Type B pancreatic cell (in vitro differentiated cells): Measurements from ENCODE around the gene GRHL3. TPM values are rescaled to one million over a fixed set of nuclear protein-coding genes. Genes with fewer than 3 reads are reported as not detected.

ENCODE experiments used
- DNase-seq: peaks from one replicate; pipeline ENCODE4 v3.0.0; 2021; ENCODE audit warnings: mixed read lengths; ENCODE audit not compliant: unreplicated experiment; ENCODE audit errors: extremely low spot score
- H3K27ac Mint-ChIP-seq: 2 replicates; pipeline ENCODE4 v1.8.0; 2021; ENCODE audit warnings: mild to moderate bottlenecking, mixed read lengths
- H3K27me3 Mint-ChIP-seq: 2 replicates; pipeline ENCODE4 v1.8.0; 2021; ENCODE audit warnings: mixed read lengths
- H3K36me3 Mint-ChIP-seq: 2 replicates; pipeline ENCODE4 v1.8.0; 2021; ENCODE audit warnings: mixed read lengths
- H3K4me1 Mint-ChIP-seq: one replicate; pipeline ENCODE4 v1.8.0; 2021; ENCODE audit warnings: mixed read lengths; ENCODE audit not compliant: unreplicated experiment
- H3K4me3 Mint-ChIP-seq: 2 replicates; pipeline ENCODE4 v1.8.0; 2021; ENCODE audit warnings: mild to moderate bottlenecking, mixed read lengths
- H3K9me3 Mint-ChIP-seq: 2 replicates; pipeline ENCODE4 v1.8.0; 2021; ENCODE audit warnings: mixed read lengths
- total RNA-seq: library from RNA; stranded (reverse); gene quantifications from 2 replicates; pipeline ENCODE4 v1.2.1, GENCODE V29; 2021; ENCODE audit warnings: low replicate concordance
- TF ChIP-seq, protein P1 (sequence below): fragments of 200-600 bp; sonication (generic); conservative IDR thresholded peaks from 2 replicates; pipeline ENCODE4 v1.5.0; 2021; ENCODE audit warnings: antibody characterized with exemption, mild to moderate bottlenecking

Gene GRHL3
- total RNA-seq, 1 donor from 2014 or later, result 70.6 TPM

GRCh38 chr1:24382165-24382577 is 63.0 kb downstream of the GRHL3 start:
- Mint-ChIP-seq H3K4me3 (no peak overlapping the region), H3K9me3 (no peaks in the 10 kb centered on the region), H3K27me3 (no peaks in the 10 kb centered on the region)

GRCh38 chr1:24383381-24383940 is 64.3 kb downstream of the GRHL3 start:
- no peaks in the 10 kb centered on the region for H3K27me3 Mint-ChIP-seq
- peaks cover 14% of the 10 kb centered on the region for H3K36me3 Mint-ChIP-seq

More at GRCh38 chr1:24382165-24382577, 63.0 kb downstream of the GRHL3 start:
- H3K4me1 Mint-ChIP-seq, result peaks cover 32% of the 10 kb centered on the region
- TF ChIP-seq, protein P1, sequence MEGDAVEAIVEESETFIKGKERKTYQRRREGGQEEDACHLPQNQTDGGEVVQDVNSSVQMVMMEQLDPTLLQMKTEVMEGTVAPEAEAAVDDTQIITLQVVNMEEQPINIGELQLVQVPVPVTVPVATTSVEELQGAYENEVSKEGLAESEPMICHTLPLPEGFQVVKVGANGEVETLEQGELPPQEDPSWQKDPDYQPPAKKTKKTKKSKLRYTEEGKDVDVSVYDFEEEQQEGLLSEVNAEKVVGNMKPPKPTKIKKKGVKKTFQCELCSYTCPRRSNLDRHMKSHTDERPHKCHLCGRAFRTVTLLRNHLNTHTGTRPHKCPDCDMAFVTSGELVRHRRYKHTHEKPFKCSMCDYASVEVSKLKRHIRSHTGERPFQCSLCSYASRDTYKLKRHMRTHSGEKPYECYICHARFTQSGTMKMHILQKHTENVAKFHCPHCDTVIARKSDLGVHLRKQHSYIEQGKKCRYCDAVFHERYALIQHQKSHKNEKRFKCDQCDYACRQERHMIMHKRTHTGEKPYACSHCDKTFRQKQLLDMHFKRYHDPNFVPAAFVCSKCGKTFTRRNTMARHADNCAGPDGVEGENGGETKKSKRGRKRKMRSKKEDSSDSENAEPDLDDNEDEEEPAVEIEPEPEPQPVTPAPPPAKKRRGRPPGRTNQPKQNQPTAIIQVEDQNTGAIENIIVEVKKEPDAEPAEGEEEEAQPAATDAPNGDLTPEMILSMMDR, result no peak
- peak; percentile 27 for DNase-seq
- peaks cover 18% of the 10 kb centered on the region for H3K36me3 Mint-ChIP-seq
- peak overlapping the region; percentile 85 for H3K27ac Mint-ChIP-seq

GRCh38 chr1:24384251-24385090 is 65.3 kb downstream of the GRHL3 start:
- no peak for DNase-seq
- no peaks in the 10 kb centered on the region for H3K27me3 Mint-ChIP-seq
- H3K36me3 Mint-ChIP-seq, result peaks cover 11% of the 10 kb centered on the region
- no peaks in the 10 kb centered on the region for H3K9me3 Mint-ChIP-seq
- TF ChIP-seq, protein P1, result no peak
- peak overlapping the region; percentile 87 for H3K27ac Mint-ChIP-seq
- H3K4me1 Mint-ChIP-seq, result peaks cover 31% of the 10 kb centered on the region
- peak overlapping the region; percentile 15 for H3K4me3 Mint-ChIP-seq

More at GRCh38 chr1:24383381-24383940, 64.3 kb downstream of the GRHL3 start:
- Mint-ChIP-seq H3K9me3 (no peaks in the 10 kb centered on the region), H3K27ac (peak overlapping the region; percentile 87), H3K4me3 (no peak overlapping the region), H3K4me1 (peaks cover 32% of the 10 kb centered on the region)
- no peak for DNase-seq
- TF ChIP-seq, protein P1, result no peak

- peaks cover 16% of the 10 kb centered on the region for H3K36me3 Mint-ChIP-seq
- no peaks in the 10 kb centered on the region for H3K27me3 Mint-ChIP-seq
- TF ChIP-seq, protein P1, result peak; percentile 60
- peaks cover 30% of the 10 kb centered on the region for H3K4me1 Mint-ChIP-seq
- no peaks in the 10 kb centered on the region for H3K9me3 Mint-ChIP-seq
- no peak for DNase-seq
- H3K4me3 Mint-ChIP-seq, result no peak overlapping the region
- H3K27ac Mint-ChIP-seq, result no peak overlapping the region
Measured at GRCh38 chr1:24385160-24385940, 66.2 kb downstream of the GRHL3 start.

GRCh38 chr1:24386241-24386640 is 67.1 kb downstream of the GRHL3 start:
- no peaks in the 10 kb centered on the region for H3K9me3 Mint-ChIP-seq
- TF ChIP-seq, protein P1, result no peak
- no peaks in the 10 kb centered on the region for H3K27me3 Mint-ChIP-seq
- no peak overlapping the region for H3K4me3 Mint-ChIP-seq
- DNase-seq, result no peak
- peaks cover 33% of the 10 kb centered on the region for H3K4me1 Mint-ChIP-seq
- H3K36me3 Mint-ChIP-seq, result peaks cover 15% of the 10 kb centered on the region
- no peak overlapping the region for H3K27ac Mint-ChIP-seq
